ENCODE data around the gene TMTC1. TPM values are rescaled to one million over a fixed set of nuclear protein-coding genes. Genes with fewer than 3 reads are reported as not detected.
A peak's percentile ranks its signal among the peaks of the same experiment; 100 is the strongest.

The TMTC1 gene
- total RNA-seq, 1 experiment from 2014 or later: 109 TPM

DNA sequence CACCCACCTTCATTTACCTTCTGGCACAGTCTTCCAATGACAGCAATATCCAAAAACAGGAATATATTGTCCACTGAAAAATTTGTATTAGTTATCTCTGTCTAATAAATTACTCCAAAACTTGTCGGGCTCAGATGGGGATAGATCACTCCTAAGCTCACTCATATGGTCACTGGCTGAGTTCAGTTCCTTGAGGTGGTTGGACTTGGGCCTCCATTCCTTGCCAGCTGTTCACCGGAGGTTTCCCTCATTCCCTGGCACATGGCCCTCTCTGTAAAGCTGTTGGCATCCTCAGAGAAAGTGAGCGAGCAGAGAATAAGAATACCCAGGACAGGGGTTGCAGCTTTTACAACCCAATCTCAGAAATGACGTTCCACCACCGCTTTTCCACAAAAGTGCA, 81.5 kb downstream of the TMTC1 start:
- Mint-ChIP-seq H3K27me3 (ENCODE audit: insufficient read depth, unreplicated experiment) (no peaks in the 10 kb centered on the region), H3K9me3 (ENCODE audit: unreplicated experiment) (no peaks in the 10 kb centered on the region), H3K4me3 (ENCODE audit: unreplicated experiment) (no peak overlapping the region), H3K36me3 (ENCODE audit: insufficient read depth, unreplicated experiment) (peaks cover 92% of the 10 kb centered on the region), H3K4me1 (ENCODE audit: insufficient read depth, unreplicated experiment) (peaks cover 27% of the 10 kb centered on the region), H3K27ac (ENCODE audit: low read depth, unreplicated experiment) (no peak overlapping the region)
- ChIA-PET POLR2A (interaction anchor here (0.9 to 1.3 kb wide), 2 partner anchors 10 to 14 kb away, joined by 3 read pairs; no protein-coding TSS in a partner anchor), CTCF (interaction anchor here (1.7 kb wide), 1 partner anchor 14 kb away, joined by 6 read pairs; no protein-coding TSS in a partner anchor)
- intact Hi-C loops (cut with micrococcal nuclease): no loop called here
- BruUV-seq (replicated peaks): no TSS peak
- DNase-seq (ENCODE audit: unreplicated experiment): no peak
- TF ChIP-seq, protein P1, sequence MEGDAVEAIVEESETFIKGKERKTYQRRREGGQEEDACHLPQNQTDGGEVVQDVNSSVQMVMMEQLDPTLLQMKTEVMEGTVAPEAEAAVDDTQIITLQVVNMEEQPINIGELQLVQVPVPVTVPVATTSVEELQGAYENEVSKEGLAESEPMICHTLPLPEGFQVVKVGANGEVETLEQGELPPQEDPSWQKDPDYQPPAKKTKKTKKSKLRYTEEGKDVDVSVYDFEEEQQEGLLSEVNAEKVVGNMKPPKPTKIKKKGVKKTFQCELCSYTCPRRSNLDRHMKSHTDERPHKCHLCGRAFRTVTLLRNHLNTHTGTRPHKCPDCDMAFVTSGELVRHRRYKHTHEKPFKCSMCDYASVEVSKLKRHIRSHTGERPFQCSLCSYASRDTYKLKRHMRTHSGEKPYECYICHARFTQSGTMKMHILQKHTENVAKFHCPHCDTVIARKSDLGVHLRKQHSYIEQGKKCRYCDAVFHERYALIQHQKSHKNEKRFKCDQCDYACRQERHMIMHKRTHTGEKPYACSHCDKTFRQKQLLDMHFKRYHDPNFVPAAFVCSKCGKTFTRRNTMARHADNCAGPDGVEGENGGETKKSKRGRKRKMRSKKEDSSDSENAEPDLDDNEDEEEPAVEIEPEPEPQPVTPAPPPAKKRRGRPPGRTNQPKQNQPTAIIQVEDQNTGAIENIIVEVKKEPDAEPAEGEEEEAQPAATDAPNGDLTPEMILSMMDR (IDR thresholded peaks at IDR 0.05; ENCODE audit: unreplicated experiment): no peak

DNA sequence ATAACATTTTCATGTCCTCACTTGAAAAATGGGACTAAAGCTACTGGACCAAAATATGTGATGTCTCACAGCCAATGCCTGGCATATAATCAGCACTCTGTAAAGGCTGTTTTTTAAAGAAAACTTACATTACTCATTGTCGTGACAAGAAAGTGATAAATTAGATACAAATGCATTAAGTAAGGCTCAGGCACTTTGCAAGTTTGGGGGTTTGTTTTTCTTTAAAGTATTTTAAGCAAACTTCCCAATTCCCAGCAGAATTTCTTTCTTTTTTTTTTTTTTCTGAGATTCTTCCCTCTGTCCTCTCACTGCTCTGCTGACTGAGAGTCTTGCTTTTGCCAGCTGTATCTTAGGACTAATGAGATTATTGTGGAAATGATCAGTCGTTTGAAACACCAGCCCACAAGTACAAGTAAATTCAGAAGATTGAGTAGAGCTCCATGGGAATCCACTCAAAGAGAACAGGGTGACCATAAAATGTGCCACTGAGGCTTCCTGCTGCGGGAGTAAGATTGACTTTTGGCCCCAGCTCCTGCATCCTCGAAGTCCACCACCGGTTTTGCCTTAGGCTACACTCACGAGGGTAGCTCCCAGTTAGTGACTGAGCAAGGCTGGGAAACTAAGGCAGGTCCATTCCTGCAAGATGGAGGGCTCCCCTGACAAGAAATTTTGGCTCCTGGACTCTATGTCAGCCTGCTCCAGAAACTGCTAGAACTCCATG, 82.8 kb downstream of the TMTC1 start:
- intact Hi-C loops (cut with micrococcal nuclease): no loop called here
- H3K4me1 Mint-ChIP-seq (ENCODE audit: insufficient read depth, unreplicated experiment): peaks cover 21% of the 10 kb centered on the region
- DNase-seq (ENCODE audit: unreplicated experiment): no peak
- H3K27me3 Mint-ChIP-seq (ENCODE audit: insufficient read depth, unreplicated experiment): no peaks in the 10 kb centered on the region
- CTCF ChIA-PET: interaction anchor here (0.6 to 1.7 kb wide), 4 partner anchors 13 to 583 kb away, joined by 3 to 6 read pairs (median 4); no protein-coding TSS in a partner anchor
- H3K36me3 Mint-ChIP-seq (ENCODE audit: insufficient read depth, unreplicated experiment): peaks cover 79% of the 10 kb centered on the region
- no peaks in the 10 kb centered on the region for H3K9me3 Mint-ChIP-seq (ENCODE audit: unreplicated experiment)
- TF ChIP-seq, protein P1 (IDR thresholded peaks at IDR 0.05; ENCODE audit: unreplicated experiment): no peak
- BruUV-seq (replicated peaks): no TSS peak
- POLR2A ChIA-PET: interaction anchor here (1.8 kb wide), 1 partner anchor 41 kb away, joined by 6 read pairs; no protein-coding TSS in a partner anchor
- H3K27ac Mint-ChIP-seq (ENCODE audit: low read depth, unreplicated experiment): peak overlapping the region; percentile 82
- H3K4me3 Mint-ChIP-seq (ENCODE audit: unreplicated experiment): no peak overlapping the region

DNA sequence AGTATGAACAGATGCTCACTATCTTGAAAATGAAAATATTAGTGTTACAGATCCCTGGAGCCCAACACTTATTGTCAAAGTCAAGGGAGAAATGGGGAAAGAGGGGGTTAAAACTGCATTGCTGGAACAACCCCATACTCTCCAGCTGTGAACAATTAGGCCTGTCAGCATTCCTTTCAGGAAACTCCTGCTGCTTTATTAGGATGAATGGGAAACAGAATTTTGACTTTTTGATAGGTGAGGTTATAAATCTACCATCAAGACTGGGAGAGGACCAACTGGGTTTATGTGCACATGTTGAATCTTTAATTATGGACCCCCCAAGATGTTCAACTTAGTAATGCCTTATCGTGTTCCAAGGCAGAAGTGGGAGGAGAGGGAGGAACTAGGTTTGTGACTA, 85.0 kb downstream of the TMTC1 start:
- Mint-ChIP-seq H3K27ac (ENCODE audit: low read depth, unreplicated experiment) (peak overlapping the region; percentile 3), H3K27me3 (ENCODE audit: insufficient read depth, unreplicated experiment) (no peaks in the 10 kb centered on the region), H3K4me3 (ENCODE audit: unreplicated experiment) (no peak overlapping the region), H3K9me3 (ENCODE audit: unreplicated experiment) (no peaks in the 10 kb centered on the region), H3K36me3 (ENCODE audit: insufficient read depth, unreplicated experiment) (peaks cover 67% of the 10 kb centered on the region), H3K4me1 (ENCODE audit: insufficient read depth, unreplicated experiment) (peaks cover 20% of the 10 kb centered on the region)
- TF ChIP-seq, protein P1 (IDR thresholded peaks at IDR 0.05; ENCODE audit: unreplicated experiment): no peak
- intact Hi-C loops (cut with micrococcal nuclease): no loop called here
- BruUV-seq (replicated peaks): no TSS peak
- no peak for DNase-seq (ENCODE audit: unreplicated experiment)
- ChIA-PET POLR2A (interaction anchor here (0.6 kb wide), 1 partner anchor 25 kb away, joined by 3 read pairs; no protein-coding TSS in a partner anchor), CTCF (interaction anchor here (0.7 kb wide), 1 partner anchor 11 kb away, joined by 3 read pairs; no protein-coding TSS in a partner anchor)

DNA sequence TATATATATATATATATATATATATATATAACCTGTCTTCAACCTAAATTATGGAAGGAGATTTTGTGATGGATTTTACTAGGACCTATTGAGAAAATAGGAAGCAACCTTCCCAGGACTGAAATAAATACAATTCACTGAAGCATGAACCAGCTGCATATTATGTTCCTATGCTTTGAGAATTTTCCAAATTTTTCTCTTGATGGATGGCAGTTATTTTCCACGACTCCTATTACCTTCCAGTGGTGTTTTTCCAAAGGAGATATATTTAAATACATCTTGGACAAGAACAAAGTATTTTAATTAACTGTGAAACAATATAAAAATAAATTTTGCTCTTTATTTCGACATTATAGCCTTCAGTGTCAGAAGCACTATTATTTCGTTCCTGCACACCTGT, 87.9 kb downstream of the TMTC1 start:
- ChIA-PET CTCF (no interaction called here), POLR2A (no interaction called here)
- H3K9me3 Mint-ChIP-seq (ENCODE audit: unreplicated experiment): no peaks in the 10 kb centered on the region

More for the DNA sequence above, 87.9 kb downstream of the TMTC1 start:
- TF ChIP-seq, protein P1 (IDR thresholded peaks at IDR 0.05; ENCODE audit: unreplicated experiment): no peak
- no peaks in the 10 kb centered on the region for H3K27me3 Mint-ChIP-seq (ENCODE audit: insufficient read depth, unreplicated experiment)
- no TSS peak for BruUV-seq (replicated peaks)
- no peak for DNase-seq (ENCODE audit: unreplicated experiment)
- H3K4me3 Mint-ChIP-seq (ENCODE audit: unreplicated experiment): no peak overlapping the region
- intact Hi-C loops (cut with micrococcal nuclease): no loop called here
- peaks cover 47% of the 10 kb centered on the region for H3K36me3 Mint-ChIP-seq (ENCODE audit: insufficient read depth, unreplicated experiment)
- peaks cover 24% of the 10 kb centered on the region for H3K4me1 Mint-ChIP-seq (ENCODE audit: insufficient read depth, unreplicated experiment)
- no peak overlapping the region for H3K27ac Mint-ChIP-seq (ENCODE audit: low read depth, unreplicated experiment)

Measured in MCF 10A (cell line).